K562 (cell line): ENCODE data around the gene OPA3. TPM values are rescaled to one million over a fixed set of nuclear protein-coding genes. Genes with fewer than 3 reads are reported as not detected.

ENCODE experiments used
- CREM ChIP-seq: IDR thresholded peaks from 2 replicates; pipeline ENCODE4 v1.6.1; 2014; ENCODE audit warnings: antibody characterized with exemption, low read depth
- ETS2 ChIP-seq: IDR thresholded peaks from 2 replicates; pipeline ENCODE4 v1.6.1; 2016; ENCODE audit warnings: borderline replicate concordance, missing genetic modification characterization, mild to moderate bottlenecking, moderate library complexity, missing compliant biosample characterization; ENCODE audit not compliant: poor library complexity, severe bottlenecking
- FOSL1 ChIP-seq: fragments of 200-800 bp; sonication (Bioruptor generic); conservative IDR thresholded peaks from 2 replicates; pipeline ENCODE4 v1.6.1; 2016; ENCODE audit warnings: missing genetic modification characterization, missing compliant biosample characterization
- MYBL2 ChIP-seq, 2 experiments: fragments of 450-650 bp in 1 of 2; sonication (generic) in 1 of 2; formaldehyde crosslinking in 1 of 2; IDR thresholded peaks; 2 replicates each; pipeline versions ENCODE4 v1.6.1 to v1.8.1; 2017 to 2022; ENCODE audit warnings: borderline replicate concordance in 1 of 2, inconsistent platforms in 1 of 2, low read depth in 1 of 2, mild to moderate bottlenecking in 1 of 2, missing genetic modification reagents in 1 of 2, moderate library complexity in 1 of 2
- NR3C1 ChIP-seq: sonication (generic); formaldehyde crosslinking; IDR thresholded peaks from 2 replicates; pipeline ENCODE4 v1.8.1; 2022; ENCODE audit warnings: missing genetic modification reagents
- PML ChIP-seq: IDR thresholded peaks from 2 replicates; pipeline ENCODE4 v1.6.1; 2012; ENCODE audit warnings: low read length, inconsistent platforms
- POLR2H ChIP-seq: IDR thresholded peaks from 2 replicates; pipeline ENCODE4 v1.6.1; 2016; ENCODE audit warnings: missing genetic modification characterization, low read depth, mild to moderate bottlenecking, control low read depth, missing compliant biosample characterization, moderate library complexity
- RBM25 ChIP-seq: fragments of 200-400 bp; formaldehyde crosslinking; IDR thresholded peaks from 2 replicates; pipeline ENCODE4 v1.6.1; 2018; ENCODE audit warnings: low read length, low read depth, moderate library complexity; ENCODE audit not compliant: severe bottlenecking
- SAP30 ChIP-seq: fragments of 200-600 bp; sonication (generic); IDR thresholded peaks from 2 replicates; pipeline ENCODE4 v1.6.1; 2012; ENCODE audit warnings: borderline replicate concordance, low read depth, mild to moderate bottlenecking, moderate library complexity, low read length, control low read depth, inconsistent platforms; ENCODE audit not compliant: insufficient read depth, poor library complexity, severe bottlenecking
- SREBF1 ChIP-seq: fragments of 150-350 bp; IDR thresholded peaks from 2 replicates; pipeline ENCODE4 v1.6.1; 2014; ENCODE audit warnings: antibody characterized with exemption, low read depth, low read length, borderline replicate concordance
- ZBTB1 ChIP-seq: sonication (generic); formaldehyde crosslinking; IDR thresholded peaks from 2 replicates; pipeline ENCODE4 v1.8.1; 2023; ENCODE audit warnings: missing genetic modification reagents, low read depth, mild to moderate bottlenecking, borderline replicate concordance
- ZBTB12 ChIP-seq: fragments of 250-450 bp; sonication (Bioruptor Pico); IDR thresholded peaks from 2 replicates; pipeline ENCODE4 v1.4.0; 2020
- ZNF318 ChIP-seq, 2 experiments: fragments of 450-650 bp; IDR thresholded peaks; 2 replicates each; pipeline ENCODE4 v1.6.1; 2016; ENCODE audit warnings: mild to moderate bottlenecking in 2 of 2, borderline replicate concordance in 1 of 2, low read depth in 1 of 2, moderate library complexity in 1 of 2
- ZNF583 ChIP-seq: fragments of 250-450 bp; sonication (Bioruptor Pico); IDR thresholded peaks from 2 replicates; pipeline ENCODE4 v1.4.0; 2020
- ZNF668 ChIP-seq: fragments of 250-450 bp; sonication (Bioruptor Pico); IDR thresholded peaks from 2 replicates; pipeline ENCODE4 v1.8.0; 2022; ENCODE audit warnings: mild to moderate bottlenecking, inconsistent platforms
- polyA plus RNA-seq, 8 experiments: library from polyadenylated mRNA; depleted of rRNA in 4 of 8; stranded (reverse) in 5 of 8; unstranded in 3 of 8; fragments of >200 nt; fragmentation: Nextera tagmentation in 2 of 8; fragmentation: Illumina TruSeq in 1 of 8; extraction: Ambion mirVana in 2 of 8; extraction: Trizol in 1 of 8; gene quantifications; 2 replicates each; pipeline versions ENCODE4 v1.2.1 to v1.2.3, GENCODE V29; 2011 to 2014; ENCODE audit warnings: inconsistent platforms in 1 of 8, missing spikeins in 1 of 8
- total RNA-seq, 7 experiments: library from RNA; depleted of rRNA in 6 of 7; stranded (reverse); fragments of >200 nt in 6 of 7; fragmentation: Illumina TruSeq in 2 of 7; extraction: Trizol in 2 of 7; gene quantifications; 2 replicates each; pipeline versions ENCODE4 v1.2.1 to v1.2.3, GENCODE V29; 2011 to 2021; ENCODE audit warnings: low replicate concordance in 1 of 7

OPA3 gene
- total and polyA plus RNA-seq, 9 of the 15 experiments (the other 6 are each of a cell fraction or from before 2014, with no cell fraction given) = 1.4 to 18.8 (median 9.0) TPM

GRCh38 chr19:45584332-45585157 is at the start of gene OPA3 (continued):
- TF ChIP-seq ZNF318 (IDR thresholded peaks at IDR 0.05; ENCODE audit: borderline replicate concordance in 1 of 2, low read depth in 1 of 2) (peak in 1 of 2 experiments; percentile 25; a peak in 1 of 4 replicates), ZNF583 (CRISPR knock-in tag) (no peak), SREBF1 (0 out of 2 replicates have a peak, but pooled peaks have one; percentile 27), POLR2H (peak; percentile 91), ZNF668 (CRISPR knock-in tag) (no peak), ZBTB12 (CRISPR knock-in tag) (peak; percentile 90), NR3C1 (CRISPR knock-in tag) (no peak), SAP30 (no peak), CREM (peak; percentile 99), FOSL1 (0 out of 2 replicates have a peak, but pooled peaks have one; percentile 40), MYBL2 (IDR thresholded peaks at IDR 0.05; ENCODE audit: low read depth) (no peak), MYBL2 (CRISPR knock-in tag; IDR thresholded peaks at IDR 0.05; ENCODE audit: borderline replicate concordance) (no peak), ETS2 (tag) (no peak), RBM25 (peak; percentile 92), ZBTB1 (no peak), PML (peak; percentile 80)
